CD14-positive monocyte (primary cell): ENCODE data around the gene TXNDC15. TPM values are rescaled to one million over a fixed set of nuclear protein-coding genes. Genes with fewer than 3 reads are reported as not detected.

ENCODE experiments used
- DNase-seq, 3 donors: peaks; one replicate each; pipeline ENCODE4 v3.0.0-alpha.2; 2011 to 2022
- H2AFZ ChIP-seq: 2 replicates; pipeline ENCODE4 v1.6.0; 2012; ENCODE audit warnings: mild to moderate bottlenecking, low read depth, low read length, inconsistent platforms; ENCODE audit not compliant: insufficient read depth, poor library complexity, severe bottlenecking
- H3K27ac ChIP-seq, 2 donors: 1 replicate in 1 of 2; 2 replicates in 1 of 2; pipeline ENCODE4 v1.5.1; 2012 to 2013; ENCODE audit warnings: low read length in 2 of 2, control low read depth in 1 of 2, inconsistent platforms in 1 of 2, low read depth in 1 of 2, mild to moderate bottlenecking in 1 of 2
- H3K27me3 ChIP-seq, 2 donors: one replicate each; pipeline versions ENCODE4 v1.6.0 to v1.6.1; 2011 to 2013; ENCODE audit warnings: low read length in 2 of 2; ENCODE audit not compliant: control insufficient read depth in 2 of 2, insufficient read depth in 2 of 2
- H3K36me3 ChIP-seq, 2 donors: replicated peaks in 1 of 2; 1 replicate in 1 of 2; 2 replicates in 1 of 2; pipeline versions ENCODE4 v1.5.1 to v1.6.1; 2012 to 2013; ENCODE audit warnings: low read length in 2 of 2, control low read depth in 1 of 2, inconsistent platforms in 1 of 2, mild to moderate bottlenecking in 1 of 2; ENCODE audit not compliant: insufficient read depth in 2 of 2, control insufficient read depth in 1 of 2
- H3K4me1 ChIP-seq, 2 donors: 1 replicate in 1 of 2; 2 replicates in 1 of 2; pipeline versions ENCODE4 v1.5.1 to v1.6.1; 2012 to 2013; ENCODE audit warnings: low read length in 2 of 2, control low read depth in 1 of 2, inconsistent platforms in 1 of 2, mild to moderate bottlenecking in 1 of 2, moderate library complexity in 1 of 2; ENCODE audit not compliant: insufficient read depth in 2 of 2, control insufficient read depth in 1 of 2
- H3K4me2 ChIP-seq: replicated peaks from 2 replicates; pipeline ENCODE3; 2012; ENCODE audit warnings: low read length, moderate library complexity, mild to moderate bottlenecking; ENCODE audit not compliant: poor library complexity, severe bottlenecking; ENCODE audit errors: extremely low read depth
- H3K4me3 ChIP-seq, 3 experiments: fragments of 200-600 bp in 1 of 3; sonication (generic) in 1 of 3; replicated peaks in 1 of 3; 1 replicate in 2 of 3; 2 replicates in 1 of 3; pipeline ENCODE4 v1.5.1; 2011 to 2013; ENCODE audit warnings: low read length in 3 of 3, mild to moderate bottlenecking in 3 of 3, control low read depth in 2 of 3, low read depth in 2 of 3, inconsistent platforms in 1 of 3, moderate library complexity in 1 of 3
- H3K79me2 ChIP-seq: 2 replicates; pipeline ENCODE4 v1.6.0; 2012; ENCODE audit warnings: mild to moderate bottlenecking, control low read depth, inconsistent platforms, low read length, moderate library complexity; ENCODE audit not compliant: insufficient read depth
- H3K9ac ChIP-seq: 2 replicates; pipeline ENCODE4 v1.6.0; 2017; ENCODE audit warnings: low read length, mild to moderate bottlenecking; ENCODE audit not compliant: insufficient read depth, poor library complexity, severe bottlenecking
- H3K9me3 ChIP-seq, 2 donors: replicated peaks in 1 of 2; 1 replicate in 1 of 2; 2 replicates in 1 of 2; pipeline versions ENCODE4 v1.5.1 to v1.6.1; 2012 to 2013; ENCODE audit warnings: low read length in 2 of 2, control low read depth in 1 of 2; ENCODE audit not compliant: control insufficient read depth in 1 of 2, insufficient read depth in 1 of 2
- H4K20me1 ChIP-seq: 2 replicates; pipeline ENCODE4 v1.6.0; 2012; ENCODE audit warnings: mild to moderate bottlenecking, low read length, control low read depth, moderate library complexity; ENCODE audit not compliant: insufficient read depth
- H3K27ac Mint-ChIP-seq, 7 donors: one replicate each; pipeline ENCODE4 v1.8.0; 2020; ENCODE audit warnings: mild to moderate bottlenecking in 7 of 7, mixed read lengths in 7 of 7, moderate library complexity in 6 of 7, inconsistent platforms in 2 of 7
- H3K27me3 Mint-ChIP-seq, 3 donors: one replicate each; pipeline ENCODE4 v1.8.0; 2021 to 2022; ENCODE audit warnings: low read depth in 3 of 3, mild to moderate bottlenecking in 3 of 3, mixed read lengths in 3 of 3, moderate library complexity in 3 of 3, inconsistent platforms in 1 of 3
- H3K36me3 Mint-ChIP-seq, 2 donors: one replicate each; pipeline ENCODE4 v1.8.0; 2020; ENCODE audit warnings: mixed read lengths in 2 of 2, inconsistent platforms in 1 of 2, mild to moderate bottlenecking in 1 of 2
- H3K4me1 Mint-ChIP-seq: one replicate; pipeline ENCODE4 v1.8.0; 2020; ENCODE audit warnings: mild to moderate bottlenecking, mixed read lengths
- H3K4me3 Mint-ChIP-seq, 2 donors: one replicate each; pipeline ENCODE4 v1.8.0; 2020; ENCODE audit warnings: mild to moderate bottlenecking in 2 of 2, mixed read lengths in 2 of 2, moderate library complexity in 1 of 2
- H3K9me3 Mint-ChIP-seq, 7 donors: one replicate each; pipeline ENCODE4 v1.8.0; 2020 to 2022; ENCODE audit warnings: mixed read lengths in 7 of 7, mild to moderate bottlenecking in 6 of 7, moderate library complexity in 6 of 7, inconsistent platforms in 2 of 7
- CTCF ChIP-seq: fragments of 200-600 bp; IDR thresholded peaks from one replicate; pipeline ENCODE4 v1.8.0; 2022; ENCODE audit warnings: antibody characterized with exemption, mild to moderate bottlenecking
- whole genome bisulfite sequencing: methylation state at CpG from one replicate; pipeline ENCODE4 v1.1.5; 2013; ENCODE audit warnings: missing lambda C conversion rate; ENCODE audit not compliant: insufficient coverage; 5-methylcytosine and 5-hydroxymethylcytosine counted together
- intact Hi-C, 2 donors: fragments of 100-400 bp; cut with micrococcal nuclease; formaldehyde crosslinking; loops; one replicate each; pipeline versions ENCODE4 v1.15.0 to v1.15.1; 2023
- polyA minus RNA-seq: library from RNA; depleted of rRNA, polyadenylated mRNA; stranded (reverse); fragments of >200 nt; gene quantifications from 2 replicates; pipeline ENCODE4 v1.2.3, GENCODE V29; 2012
- polyA plus RNA-seq, 3 donors: library from polyadenylated mRNA; depleted of rRNA in 1 of 3; unstranded in 2 of 3; stranded (reverse) in 1 of 3; fragments of 300-500 nt in 2 of 3; fragments of >200 nt in 1 of 3; fragmentation: Illumina TruSeq in 2 of 3; gene quantifications; 1 replicate in 2 of 3; 2 replicates in 1 of 3; pipeline ENCODE4 v1.2.3, GENCODE V29; 2012 to 2021
- total RNA-seq, 12 experiments: library from RNA in 1 of 12; stranded (reverse) in 1 of 12; fragments of 120-200 nt in 1 of 12; gene quantifications; one replicate each; pipeline ENCODE4 v1.2.4 and lab custom pipeline; 2013 to 2026; ENCODE audit warnings: mixed read lengths in 6 of 12, inconsistent platforms in 1 of 12

Gene TXNDC15
- 56.1 TPM for total RNA-seq (2013)
- 10 to 100 TPM; 24.1 to 30.9 (median 28.0) TPM for polyA plus RNA-seq
- 61.1 and 69.9 TPM in 2 replicates for polyA minus RNA-seq
- 4.6 to 29.0 (median 21.2) reads per million in 11 experiments for total RNA-seq (lab: John Stamatoyannopoulos, UW)

GRCh38 chr5:134873987-134874830, at the start of gene TXNDC15:
Gene TXNDC15 (plus strand): TSS chr5:134874371. CDS start chr5:134874428, 57 bp downstream.
- DNase-seq, result peak; percentile 76 to 88 (median 80)
- peaks cover 17% of the 10 kb centered on the region in 2 donors for H3K36me3 Mint-ChIP-seq
- H2AFZ ChIP-seq, result peak within 1 kb of the TSS; percentile 99
- peaks cover 0 to 2% (median 0%) of the 10 kb centered on the region in 3 donors for H3K27me3 Mint-ChIP-seq
- H3K4me2 ChIP-seq, result peak within 1 kb of the TSS; percentile 85
- H3K27me3 ChIP-seq, result no peaks in the 10 kb centered on the region
- H3K4me3 Mint-ChIP-seq, result peak within 1 kb of the TSS; percentile 94 to 96
- peaks cover 0 to 3% (median 0%) of the 10 kb centered on the region in 7 donors for H3K9me3 Mint-ChIP-seq
- peak within 1 kb of the TSS; percentile 86 to 96 (median 92) for H3K27ac Mint-ChIP-seq
- peak within 1 kb of the TSS; percentile 60 to 77 (median 77) for H3K4me3 ChIP-seq
- H3K4me1 ChIP-seq, result peaks cover 13 to 20% of the 10 kb centered on the region in 2 donors
- peaks cover 0 to 10% of the 10 kb centered on the region in 2 donors for H3K36me3 ChIP-seq
- H4K20me1 ChIP-seq, result peaks cover 17% of the 10 kb centered on the region
- H3K9ac ChIP-seq, result peak within 1 kb of the TSS; percentile 89
- H3K79me2 ChIP-seq, result peaks cover 44% of the 10 kb centered on the region
- H3K4me1 Mint-ChIP-seq, result peaks cover 25% of the 10 kb centered on the region
- intact Hi-C loops, result loop anchor here in 1 of 2 donors (5.0 kb wide), 1 partner anchor 137 kb away; the partner anchor contains the start of gene CAMLG
- WGBS, result 4% methylated on average over 72 of the region's 79 CpGs
- no peak for TF ChIP-seq CTCF
- H3K9me3 ChIP-seq, result no peaks in the 10 kb centered on the region
- peak within 1 kb of the TSS; percentile 81 to 82 for H3K27ac ChIP-seq

- no CpG with 5 or more reads among the region's 1 CpG for WGBS
- no peaks in the 10 kb centered on the region for H3K79me2 ChIP-seq
- peaks cover 0 to 1% (median 0%) of the 10 kb centered on the region in 3 donors for H3K27me3 Mint-ChIP-seq
- H3K4me3 Mint-ChIP-seq, result no peak overlapping the region
- no peaks in the 10 kb centered on the region for H3K27me3 ChIP-seq
- peaks cover 14% of the 10 kb centered on the region for H3K4me1 Mint-ChIP-seq
- peaks cover 65 to 78% of the 10 kb centered on the region in 2 donors for H3K36me3 Mint-ChIP-seq
- H4K20me1 ChIP-seq, result no peaks in the 10 kb centered on the region
- H3K9ac ChIP-seq, result no peak overlapping the region
- TF ChIP-seq CTCF, result no peak
- H2AFZ ChIP-seq, result no peak overlapping the region
- no peak for DNase-seq
- H3K4me3 ChIP-seq, result no peak overlapping the region
- no peaks in the 10 kb centered on the region for H3K9me3 ChIP-seq
- H3K4me1 ChIP-seq, result peaks cover 12 to 14% of the 10 kb centered on the region in 2 donors
- H3K27ac ChIP-seq, result peak overlapping the region in 1 of 2 donors; percentile 50
- no peak overlapping the region for H3K4me2 ChIP-seq
- intact Hi-C loops, result no loop called here
- peaks cover 0 to 3% (median 0%) of the 10 kb centered on the region in 7 donors for H3K9me3 Mint-ChIP-seq
- no peak overlapping the region for H3K27ac Mint-ChIP-seq
- H3K36me3 ChIP-seq, result peaks cover 76 to 91% of the 10 kb centered on the region in 2 donors
Observed at GRCh38 chr5:134824681-134825080, 49.5 kb upstream of the TXNDC15 start.
